ENCODE data around the gene GALNTL6.

The GALNTL6 gene

GRCh38 chr4:172232966-172233365 is 419.8 kb downstream of the GALNTL6 start:
- DNase-seq: no peak

- no peak for DNase-seq
Measured at GRCh38 chr4:172243551-172243950, 430.3 kb downstream of the GALNTL6 start.

GRCh38 chr4:172245516-172245915 is 432.3 kb downstream of the GALNTL6 start:
- no peak for DNase-seq

- DNase-seq: no peak
Measured at GRCh38 chr4:172253409-172253808, 440.2 kb downstream of the GALNTL6 start.

- DNase-seq: no peak
Measured at GRCh38 chr4:172256820-172257219, 443.6 kb downstream of the GALNTL6 start.

GRCh38 chr4:172270397-172270796 is 457.2 kb downstream of the GALNTL6 start:
- DNase-seq: no peak

- DNase-seq: no peak
Measured at GRCh38 chr4:172287117-172287516, 473.9 kb downstream of the GALNTL6 start.

GRCh38 chr4:172305698-172306097 is 492.5 kb downstream of the GALNTL6 start:
- DNase-seq: no peak

- no peak for DNase-seq
Measured at GRCh38 chr4:172308078-172308477, 494.9 kb downstream of the GALNTL6 start.

GRCh38 chr4:172311682-172312081 is 498.5 kb downstream of the GALNTL6 start:
- no peak for DNase-seq

- no peak for DNase-seq
Measured at GRCh38 chr4:172323288-172323687, 510.1 kb downstream of the GALNTL6 start.

GRCh38 chr4:172344308-172344938 is 531.2 kb downstream of the GALNTL6 start:
- no peak for DNase-seq

- no peak for DNase-seq
Measured at GRCh38 chr4:172348426-172348825, 535.2 kb downstream of the GALNTL6 start.

GRCh38 chr4:172352356-172352755 is 539.2 kb downstream of the GALNTL6 start:
- DNase-seq: no peak

- no peak for DNase-seq
Measured at GRCh38 chr4:172356016-172356415, 542.8 kb downstream of the GALNTL6 start.

GRCh38 chr4:172357006-172357540 is 543.9 kb downstream of the GALNTL6 start:
- DNase-seq: no peak

- no peak for DNase-seq
Measured at GRCh38 chr4:172362569-172362968, 549.4 kb downstream of the GALNTL6 start.

- no peak for DNase-seq
Measured at GRCh38 chr4:172369471-172369959, 556.3 kb downstream of the GALNTL6 start.

- no peak for DNase-seq
Measured at GRCh38 chr4:172377486-172378140, 564.4 kb downstream of the GALNTL6 start.

- no peak for DNase-seq
Measured at GRCh38 chr4:172379834-172380233, 566.6 kb downstream of the GALNTL6 start.

- DNase-seq: no peak
Measured at GRCh38 chr4:172390331-172390730, 577.1 kb downstream of the GALNTL6 start.

GRCh38 chr4:172392741-172393140 is 579.5 kb downstream of the GALNTL6 start:
- DNase-seq: no peak

GRCh38 chr4:172393220-172393619 is 580.0 kb downstream of the GALNTL6 start:
- DNase-seq: no peak

GRCh38 chr4:172404676-172405075 is 591.5 kb downstream of the GALNTL6 start:
- no peak for DNase-seq
